HG02571 (cell line): Measurements from ENCODE around the gene UFD1.

Experiments
- ATAC-seq: cut with Tn5 transposase; IDR thresholded peaks from one replicate; pipeline ENCODE4 v1.9.1; 2021; ENCODE audit warnings: mild to moderate bottlenecking, moderate library complexity; ENCODE audit not compliant: unreplicated experiment

Gene UFD1

DNA sequence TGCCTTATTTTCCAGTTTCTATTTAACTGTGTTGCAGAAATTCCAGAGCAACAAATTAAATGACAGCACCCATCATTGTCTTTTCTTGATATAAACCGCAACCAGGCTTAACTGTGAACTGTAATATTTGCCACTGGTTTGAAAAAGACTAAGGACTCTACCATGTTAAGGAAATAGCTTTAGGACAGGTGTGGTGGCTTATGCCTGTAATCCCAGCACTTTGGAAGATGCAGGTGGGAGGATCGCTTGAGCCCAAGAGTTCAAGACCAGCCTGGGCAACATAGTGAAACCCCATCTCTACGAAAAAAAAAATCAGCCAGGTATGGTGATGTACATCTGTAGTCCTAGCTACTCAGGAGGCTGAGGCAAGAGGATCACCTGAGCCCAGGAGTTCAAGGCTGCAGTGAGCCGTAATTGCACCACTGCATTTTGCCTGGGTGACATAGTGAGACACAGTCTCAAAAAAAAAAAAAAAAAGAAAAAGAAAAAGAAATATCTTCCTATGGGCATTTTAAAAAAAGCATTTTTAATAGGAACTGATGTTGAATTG lies 76.3 kb downstream of the UFD1 start:
- no peak for ATAC-seq

DNA sequence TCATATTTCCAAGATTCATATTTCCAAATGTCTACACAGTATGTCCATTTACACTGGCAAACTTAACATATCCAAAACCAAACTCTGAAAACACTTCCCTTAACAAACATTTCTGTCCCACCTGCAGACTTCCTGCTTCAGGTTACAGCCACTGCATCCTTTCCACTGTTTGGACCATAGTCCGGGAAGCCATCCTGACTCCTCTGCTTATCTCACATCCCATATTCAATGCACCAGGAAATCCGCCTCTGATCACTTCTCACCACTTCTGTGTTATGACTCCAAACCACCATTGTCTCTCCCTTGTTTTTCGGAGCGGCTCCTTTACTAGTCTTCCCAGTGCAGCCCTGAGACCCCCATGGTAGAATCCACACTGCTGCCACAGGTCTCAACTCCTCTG lies 77.5 kb downstream of the UFD1 start:
- ATAC-seq: no peak

DNA sequence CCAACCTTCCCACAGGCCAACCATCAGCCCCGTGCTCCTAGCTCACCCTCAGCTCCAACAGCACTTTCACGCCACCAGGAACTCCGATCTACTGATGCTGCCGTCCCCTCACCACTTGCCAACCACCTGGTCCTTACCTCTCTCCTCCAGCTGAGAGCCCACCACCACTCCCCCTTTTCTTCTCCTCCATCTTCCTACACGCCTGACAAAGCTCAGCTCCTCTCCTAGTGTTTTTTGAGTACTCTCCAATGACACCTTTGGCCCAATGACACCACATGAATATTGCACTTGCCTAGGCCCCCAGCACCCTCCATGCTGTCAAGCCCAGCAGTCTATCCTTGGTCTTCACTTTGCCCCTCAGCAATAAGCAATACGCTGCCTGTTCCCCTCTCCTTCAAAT lies 78.1 kb downstream of the UFD1 start:
- no peak for ATAC-seq
